ENCODE results near the gene GANC.

GANC gene

DNA sequence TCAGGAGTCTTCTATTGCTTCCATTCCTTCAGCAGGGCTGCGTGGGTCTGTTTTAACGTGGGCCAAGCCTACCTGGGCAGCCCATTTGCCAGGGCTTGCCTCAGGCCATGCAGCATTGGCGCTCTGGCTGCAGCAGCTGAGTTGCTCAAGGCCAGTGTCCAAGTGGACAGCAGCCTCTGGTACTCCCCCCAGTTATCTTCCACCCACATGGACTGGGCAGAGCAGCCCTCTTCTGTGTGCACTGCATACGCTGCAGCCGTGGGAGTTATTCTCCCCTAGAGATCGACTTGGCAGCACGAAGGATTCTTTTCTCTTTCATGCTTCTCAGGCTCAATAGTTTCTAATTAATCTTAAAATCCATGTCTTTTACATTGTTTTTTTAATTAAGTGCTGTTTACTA, 79.4 kb downstream of the GANC start:
- no peaks in the 10 kb centered on the region for H3K27me3 ChIP-seq (ENCODE audit: insufficient read depth, low read depth, severe bottlenecking)
- TF ChIP-seq, protein P1, sequence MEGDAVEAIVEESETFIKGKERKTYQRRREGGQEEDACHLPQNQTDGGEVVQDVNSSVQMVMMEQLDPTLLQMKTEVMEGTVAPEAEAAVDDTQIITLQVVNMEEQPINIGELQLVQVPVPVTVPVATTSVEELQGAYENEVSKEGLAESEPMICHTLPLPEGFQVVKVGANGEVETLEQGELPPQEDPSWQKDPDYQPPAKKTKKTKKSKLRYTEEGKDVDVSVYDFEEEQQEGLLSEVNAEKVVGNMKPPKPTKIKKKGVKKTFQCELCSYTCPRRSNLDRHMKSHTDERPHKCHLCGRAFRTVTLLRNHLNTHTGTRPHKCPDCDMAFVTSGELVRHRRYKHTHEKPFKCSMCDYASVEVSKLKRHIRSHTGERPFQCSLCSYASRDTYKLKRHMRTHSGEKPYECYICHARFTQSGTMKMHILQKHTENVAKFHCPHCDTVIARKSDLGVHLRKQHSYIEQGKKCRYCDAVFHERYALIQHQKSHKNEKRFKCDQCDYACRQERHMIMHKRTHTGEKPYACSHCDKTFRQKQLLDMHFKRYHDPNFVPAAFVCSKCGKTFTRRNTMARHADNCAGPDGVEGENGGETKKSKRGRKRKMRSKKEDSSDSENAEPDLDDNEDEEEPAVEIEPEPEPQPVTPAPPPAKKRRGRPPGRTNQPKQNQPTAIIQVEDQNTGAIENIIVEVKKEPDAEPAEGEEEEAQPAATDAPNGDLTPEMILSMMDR (IDR thresholded peaks at IDR 0.05; ENCODE audit: low read depth, low read length) = no peak
- H3K9me3 ChIP-seq (ENCODE audit: severe bottlenecking) = no peaks in the 10 kb centered on the region
- H3K27ac ChIP-seq = no peak overlapping the region
- no peak for DNase-seq
- H3K4me3 ChIP-seq (ENCODE audit: low read depth, low read length) = no peak overlapping the region
- H3K36me3 ChIP-seq = no peaks in the 10 kb centered on the region

DNA sequence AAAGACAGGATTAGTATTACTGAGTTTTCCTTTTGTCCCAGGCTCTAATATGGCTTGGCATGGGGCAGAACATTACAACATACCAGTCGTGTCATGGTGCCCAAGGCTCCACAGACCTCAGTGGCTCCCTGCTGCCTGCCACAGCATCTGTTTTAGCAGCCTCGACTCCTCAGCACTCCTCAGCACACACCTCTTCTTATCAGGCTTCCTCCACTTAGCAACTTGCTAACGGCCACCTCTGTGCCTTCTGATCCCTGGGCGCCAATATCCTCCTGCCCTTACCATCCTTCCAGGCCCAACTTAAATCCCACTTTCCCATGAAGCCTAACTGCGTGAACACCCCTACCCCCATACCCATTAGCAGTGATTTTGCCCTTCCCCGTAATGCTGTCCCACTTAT, 80.1 kb downstream of the GANC start:
- TF ChIP-seq, protein P1 (IDR thresholded peaks at IDR 0.05; ENCODE audit: low read depth, low read length) = no peak
- DNase-seq = no peak
- Histone ChIP-seq H3K9me3 (ENCODE audit: severe bottlenecking) (no peaks in the 10 kb centered on the region), H3K36me3 (no peaks in the 10 kb centered on the region), H3K27me3 (ENCODE audit: insufficient read depth, low read depth, severe bottlenecking) (no peaks in the 10 kb centered on the region), H3K27ac (no peak overlapping the region), H3K4me3 (ENCODE audit: low read depth, low read length) (no peak overlapping the region)

DNA sequence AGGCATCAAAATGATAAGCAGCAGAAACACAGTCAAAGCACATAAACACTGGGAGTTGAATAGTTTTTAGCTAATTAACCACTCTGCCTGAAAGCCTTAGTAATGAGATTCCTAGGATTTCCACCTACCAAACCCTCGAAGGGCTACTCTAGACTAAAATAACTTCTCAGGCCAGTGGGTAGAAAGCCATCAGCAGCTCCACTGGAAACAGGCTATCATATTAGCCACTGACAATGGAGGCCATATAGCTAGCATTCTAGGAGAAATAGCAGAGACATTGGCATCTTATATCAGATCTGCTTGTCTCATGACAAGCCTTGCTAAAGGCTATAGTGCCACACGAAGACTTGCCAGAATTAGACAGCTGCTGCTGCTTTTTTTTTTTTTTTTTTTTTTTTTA, 81.8 kb downstream of the GANC start:
- DNase-seq = no peak
- Histone ChIP-seq H3K27ac (no peak overlapping the region), H3K36me3 (no peaks in the 10 kb centered on the region), H3K9me3 (ENCODE audit: severe bottlenecking) (no peaks in the 10 kb centered on the region), H3K27me3 (ENCODE audit: insufficient read depth, low read depth, severe bottlenecking) (no peaks in the 10 kb centered on the region), H3K4me3 (ENCODE audit: low read depth, low read length) (no peak overlapping the region)
- TF ChIP-seq, protein P1 (IDR thresholded peaks at IDR 0.05; ENCODE audit: low read depth, low read length) = no peak

DNA sequence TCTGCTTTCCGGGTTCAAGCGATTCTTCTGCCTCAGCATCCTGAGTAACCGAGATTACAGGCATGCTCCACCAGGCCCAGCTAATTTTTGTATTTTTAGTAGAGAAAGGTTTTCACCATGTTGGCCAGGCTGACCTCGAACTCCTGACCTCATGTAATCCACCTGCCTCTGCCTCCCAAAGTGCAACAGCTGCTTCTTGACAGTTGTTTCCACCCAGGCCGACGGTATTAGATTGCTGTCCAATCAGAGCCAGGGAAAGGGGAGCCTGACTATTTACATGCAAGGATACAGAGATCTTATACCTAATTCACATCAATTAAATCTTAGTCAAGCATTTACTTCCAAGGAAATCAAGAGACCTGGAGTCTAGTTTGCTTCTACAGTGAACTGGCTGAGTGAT, 82.3 kb downstream of the GANC start:
- TF ChIP-seq, protein P1 (IDR thresholded peaks at IDR 0.05; ENCODE audit: low read depth, low read length) = no peak
- no peak overlapping the region for H3K27ac ChIP-seq
- no peaks in the 10 kb centered on the region for H3K9me3 ChIP-seq (ENCODE audit: severe bottlenecking)
- H3K4me3 ChIP-seq (ENCODE audit: low read depth, low read length) = no peak overlapping the region
- DNase-seq = no peak
- H3K27me3 ChIP-seq (ENCODE audit: insufficient read depth, low read depth, severe bottlenecking) = no peaks in the 10 kb centered on the region
- no peaks in the 10 kb centered on the region for H3K36me3 ChIP-seq

DNA sequence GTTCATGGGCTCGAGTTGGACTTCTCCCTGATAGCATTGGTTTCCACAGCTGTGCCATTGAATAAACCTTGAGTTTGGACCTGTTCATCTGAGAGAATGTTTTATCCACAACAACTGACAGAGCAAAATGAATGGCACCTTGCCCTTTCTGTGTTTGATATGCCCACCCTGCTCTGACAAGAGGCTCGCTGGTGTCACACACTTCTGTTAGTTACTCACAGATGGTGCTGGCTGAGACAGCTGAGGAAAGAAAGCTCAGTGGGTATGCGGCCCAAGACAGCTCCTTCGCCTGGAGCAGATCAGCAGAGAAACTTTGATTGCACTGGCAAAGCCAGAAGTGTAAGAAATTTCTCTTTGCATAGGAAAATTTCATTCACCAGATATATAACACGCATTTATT, 83.8 kb downstream of the GANC start:
- DNase-seq = no peak
- no peaks in the 10 kb centered on the region for H3K27me3 ChIP-seq (ENCODE audit: insufficient read depth, low read depth, severe bottlenecking)
- no peak overlapping the region for H3K27ac ChIP-seq
- TF ChIP-seq, protein P1 (IDR thresholded peaks at IDR 0.05; ENCODE audit: low read depth, low read length) = no peak
- H3K36me3 ChIP-seq = no peaks in the 10 kb centered on the region
- H3K4me3 ChIP-seq (ENCODE audit: low read depth, low read length) = no peak overlapping the region
- no peaks in the 10 kb centered on the region for H3K9me3 ChIP-seq (ENCODE audit: severe bottlenecking)

DNA sequence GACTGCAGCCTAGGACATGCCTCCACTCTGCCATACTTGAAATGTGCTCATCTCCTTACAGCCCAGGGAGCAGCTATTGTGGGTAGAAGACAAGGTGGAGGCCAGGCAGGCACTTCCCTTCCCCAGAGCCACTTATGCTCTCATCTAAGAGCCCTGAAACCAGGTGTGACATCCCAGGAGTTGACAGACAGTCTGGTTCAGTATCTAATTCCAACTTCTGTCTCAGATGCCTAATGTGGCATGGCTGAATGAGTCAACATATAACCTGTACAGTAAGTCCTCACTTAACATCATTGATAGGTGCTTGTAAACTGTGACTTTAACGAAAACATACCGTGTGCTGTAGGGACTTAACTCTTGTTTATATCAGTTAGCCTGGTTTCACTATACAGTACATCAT, 85.1 kb downstream of the GANC start:
- Histone ChIP-seq H3K4me3 (ENCODE audit: low read depth, low read length) (no peak overlapping the region), H3K27me3 (ENCODE audit: insufficient read depth, low read depth, severe bottlenecking) (no peaks in the 10 kb centered on the region), H3K9me3 (ENCODE audit: severe bottlenecking) (no peaks in the 10 kb centered on the region), H3K36me3 (no peaks in the 10 kb centered on the region), H3K27ac (peak overlapping the region; percentile 28)
- TF ChIP-seq, protein P1 (IDR thresholded peaks at IDR 0.05; ENCODE audit: low read depth, low read length) = no peak
- no peak for DNase-seq
